Left lobe of liver (tissue), 2 donors: ENCODE results near the gene PCDHA1. TPM values are rescaled to one million over a fixed set of nuclear protein-coding genes. Genes with fewer than 3 reads are reported as not detected.

Experiments used
- ATAC-seq: fragments of 200-7000 bp; cut with Tn5 transposase; one replicate; pipeline ENCODE4 v1.9.1; 2020; ENCODE audit warnings: mild to moderate bottlenecking, moderate library complexity
- DNase-seq: peaks from one replicate; pipeline ENCODE4 v3.0.0-alpha.2; 2020; ENCODE audit warnings: low spot score
- total RNA-seq: library from RNA; stranded (reverse); gene quantifications from one replicate; pipeline ENCODE4 v1.2.1, GENCODE V29; 2021
- donor health status: DM: no; HTN: no; CAD: no; lungs with moderate emphysema.
- donor health status: DM: no; HTN: yes; CAD: no.

The PCDHA1 gene
- total RNA-seq, 1 donor from 2014 or later, result not detected

DNA sequence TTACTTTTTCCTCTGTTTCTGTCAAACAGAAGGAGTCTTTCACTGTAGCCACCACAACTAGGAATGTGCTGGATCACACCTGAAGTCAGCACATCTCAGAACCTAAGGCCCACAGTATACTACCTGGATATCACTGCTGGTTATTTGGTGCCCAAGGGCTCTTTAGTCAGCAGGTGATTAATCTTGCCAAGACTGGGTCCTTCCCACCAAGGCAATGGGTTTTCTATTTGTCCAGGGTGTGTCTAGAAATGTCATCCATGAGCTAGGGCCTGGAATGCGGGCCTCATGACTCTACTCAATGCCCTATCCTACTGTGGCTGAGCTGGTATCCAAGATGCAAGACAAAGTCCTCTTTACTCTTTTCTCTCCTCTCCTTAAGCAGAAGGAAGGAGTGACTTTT lies 130.4 kb downstream of the PCDHA1 start:
- ATAC-seq, result no peak
- DNase-seq, result no peak

GRCh38 chr5:140923601-140924000 lies 137.7 kb downstream of the PCDHA1 start:
- DNase-seq, result no peak
- ATAC-seq, result no peak

DNA sequence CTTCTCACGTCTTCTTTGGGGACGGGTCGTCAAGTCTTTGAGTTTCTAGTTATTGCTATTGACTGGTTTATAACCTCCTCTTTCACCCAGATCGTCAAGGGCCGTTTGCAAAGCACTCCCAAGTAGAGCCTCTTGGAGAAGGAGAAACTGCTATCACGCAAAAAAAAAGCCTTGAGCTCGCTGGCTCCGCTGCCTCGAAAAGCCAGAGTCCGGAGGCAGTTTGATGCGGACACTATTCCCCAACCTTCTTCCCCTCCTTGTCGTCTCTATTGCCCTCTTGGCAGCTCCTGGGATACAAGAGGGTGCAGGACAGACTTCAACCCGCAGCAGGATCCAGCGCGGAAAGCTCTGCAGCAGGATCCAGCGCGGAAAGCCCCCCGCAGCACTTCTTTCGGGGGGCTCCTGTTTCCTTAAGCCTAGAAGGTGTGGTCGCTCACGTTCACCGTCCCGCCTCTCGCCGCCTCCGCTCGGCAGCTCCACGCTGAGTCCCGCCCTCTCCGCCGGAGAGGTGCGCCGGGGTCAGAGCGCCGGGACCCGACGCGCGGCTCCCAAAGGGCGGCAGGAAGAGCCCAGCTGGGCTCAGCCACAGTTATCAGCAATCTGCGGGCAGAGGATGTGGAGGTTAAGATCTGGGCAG lies 140.0 kb downstream of the PCDHA1 start, which contains the start of gene PCDHAC1:
PCDHAC1 (plus strand) TSS at position 494 of the 637 bp plus-strand sequence. CDS start 594 bp downstream, outside the sequence.
- DNase-seq, result no peak

GRCh38 chr5:140926443-140927227 lies 140.7 kb downstream of the PCDHA1 start:
- DNase-seq (peak; percentile 71), ATAC-seq (peak; percentile 97)

More for the DNA sequence above, 140.0 kb downstream of the PCDHA1 start, which contains the start of gene PCDHAC1:
- ATAC-seq, result peak; percentile 77

GRCh38 chr5:140927228-140927573 lies 141.3 kb downstream of the PCDHA1 start:
- DNase-seq, result no peak

GRCh38 chr5:140934964-140935606 lies 149.1 kb downstream of the PCDHA1 start:
- ATAC-seq (no peak), DNase-seq (no peak)

More at GRCh38 chr5:140927228-140927573, 141.3 kb downstream of the PCDHA1 start:
- peak; percentile 5 for ATAC-seq

- no peak for ATAC-seq
These were observed 160.6 kb downstream of the PCDHA1 start for GRCh38 chr5:140946578-140946977.

DNA sequence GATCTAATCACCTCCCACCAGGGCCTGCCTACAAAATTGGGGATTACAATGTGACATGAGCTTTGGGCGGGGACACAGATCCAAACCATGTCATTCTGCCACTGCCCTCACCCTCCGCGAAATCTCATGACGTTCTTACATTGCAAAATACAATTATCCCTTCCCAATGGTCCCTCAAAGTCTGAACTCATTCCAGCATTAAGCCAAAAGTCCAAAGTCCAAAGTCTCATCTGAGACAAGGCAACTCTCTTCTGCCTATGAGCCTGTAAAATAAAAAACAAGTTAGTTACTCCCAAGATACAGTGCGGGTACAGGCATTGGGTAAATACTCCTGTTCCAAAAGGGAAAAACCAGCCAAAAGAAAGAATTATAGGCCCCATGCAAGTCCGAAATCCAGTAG lies 165.7 kb downstream of the PCDHA1 start:
- DNase-seq (no peak), ATAC-seq (peak; percentile 29)

More at GRCh38 chr5:140946578-140946977, 160.6 kb downstream of the PCDHA1 start:
- DNase-seq, result no peak

GRCh38 chr5:140953234-140953633 lies 167.3 kb downstream of the PCDHA1 start:
- DNase-seq (no peak), ATAC-seq (no peak)

DNA sequence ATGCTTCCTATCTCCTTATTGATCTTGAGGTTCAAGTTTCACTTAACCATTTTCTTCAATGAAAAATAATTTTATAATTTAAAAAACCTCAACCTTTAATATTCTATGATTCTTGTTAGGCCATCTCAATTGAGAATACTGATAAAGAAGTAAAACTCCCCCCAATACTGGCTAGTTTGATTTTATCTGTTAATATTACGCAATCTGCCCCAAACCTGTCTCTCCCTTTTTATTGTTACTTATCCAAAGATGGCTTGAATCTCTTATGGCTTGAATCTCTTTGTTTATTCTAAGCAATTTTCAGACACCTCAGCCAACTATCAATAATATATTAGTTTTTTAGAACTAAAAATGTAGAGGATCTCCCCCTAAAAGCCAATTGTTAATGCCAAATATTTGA lies 176.2 kb downstream of the PCDHA1 start:
- ATAC-seq (no peak), DNase-seq (no peak)

GRCh38 chr5:140964356-140964755 lies 178.4 kb downstream of the PCDHA1 start:
- ATAC-seq (no peak), DNase-seq (no peak)

GRCh38 chr5:140965905-140966292 lies 180.0 kb downstream of the PCDHA1 start:
- ATAC-seq (no peak), DNase-seq (no peak)

- DNase-seq (no peak), ATAC-seq (peak; percentile 88)
These were observed 180.6 kb downstream of the PCDHA1 start, which contains the start of gene PCDHAC2 for GRCh38 chr5:140966293-140967225. Gene PCDHAC2 (plus strand): TSS chr5:140966476. CDS start chr5:140966767, 291 bp downstream.

DNA sequence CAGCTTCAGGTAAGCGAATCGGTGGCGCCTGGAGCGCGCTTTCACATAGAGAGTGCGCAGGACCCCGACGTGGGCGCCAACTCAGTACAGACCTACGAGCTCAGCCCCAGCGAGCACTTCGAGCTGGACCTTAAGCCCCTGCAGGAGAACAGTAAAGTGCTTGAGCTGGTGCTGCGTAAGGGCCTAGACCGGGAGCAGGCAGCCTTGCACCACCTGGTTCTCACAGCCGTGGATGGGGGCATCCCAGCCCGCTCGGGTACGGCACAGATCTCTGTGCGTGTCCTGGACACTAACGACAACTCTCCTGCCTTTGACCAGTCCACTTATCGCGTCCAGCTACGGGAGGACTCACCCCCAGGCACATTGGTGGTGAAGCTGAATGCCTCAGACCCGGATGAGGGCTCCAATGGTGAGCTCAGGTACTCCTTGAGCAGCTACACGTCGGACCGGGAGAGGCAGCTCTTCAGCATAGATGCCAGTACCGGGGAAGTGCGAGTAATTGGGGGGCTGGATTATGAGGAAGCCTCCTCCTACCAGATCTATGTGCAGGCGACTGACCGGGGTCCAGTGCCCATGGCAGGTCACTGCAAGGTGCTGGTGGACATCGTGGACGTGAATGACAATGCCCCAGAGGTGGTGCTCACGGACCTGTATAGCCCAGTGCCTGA lies 181.4 kb downstream of the PCDHA1 start:
- DNase-seq, result no peak
- peak; percentile 5 for ATAC-seq

GRCh38 chr5:140969880-140970279 lies 183.9 kb downstream of the PCDHA1 start:
- DNase-seq (no peak), ATAC-seq (no peak)

DNA sequence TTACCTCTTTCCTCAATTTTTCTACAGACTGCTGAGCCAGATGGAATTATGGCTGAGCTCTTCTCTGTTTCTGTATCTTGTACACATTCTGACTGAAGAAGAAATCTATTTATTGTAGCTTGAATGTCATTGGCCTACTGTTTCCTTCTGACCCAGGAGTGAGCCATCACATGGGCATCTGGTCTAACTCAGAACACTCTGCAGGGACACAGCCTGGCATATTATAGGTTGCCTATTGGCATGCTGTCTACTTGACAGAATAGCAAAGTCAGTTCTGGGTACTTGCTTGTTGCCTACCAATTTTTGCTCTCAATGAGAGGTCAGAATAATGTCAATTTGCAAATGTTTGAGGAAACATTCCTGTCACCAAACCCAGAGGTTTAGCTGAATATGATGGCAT lies 187.6 kb downstream of the PCDHA1 start:
- DNase-seq (no peak), ATAC-seq (no peak)

DNA sequence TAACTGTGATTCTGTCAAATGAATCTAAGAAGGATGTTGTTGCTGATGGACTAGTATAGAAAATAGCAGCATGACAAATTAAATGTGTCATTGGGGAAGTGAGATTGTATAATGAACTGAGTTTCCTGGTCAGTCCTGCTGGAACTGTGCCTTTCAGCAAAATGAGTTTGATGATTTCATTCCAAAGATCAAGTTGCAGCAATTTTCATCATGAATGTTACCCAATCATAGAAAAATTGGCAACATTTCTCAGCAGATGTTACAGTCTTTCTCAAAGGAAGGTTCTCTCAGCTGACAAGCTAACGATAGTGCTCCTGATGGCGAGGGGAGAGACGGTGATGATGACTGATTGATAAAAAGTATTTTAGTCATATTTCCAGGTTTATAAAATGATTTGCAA lies 191.1 kb downstream of the PCDHA1 start:
- DNase-seq (no peak), ATAC-seq (peak; percentile 60)

- peak; percentile 98 for ATAC-seq
- DNase-seq, result peak; percentile 81
These were observed 192.3 kb downstream of the PCDHA1 start for GRCh38 chr5:140978260-140978659.

DNA sequence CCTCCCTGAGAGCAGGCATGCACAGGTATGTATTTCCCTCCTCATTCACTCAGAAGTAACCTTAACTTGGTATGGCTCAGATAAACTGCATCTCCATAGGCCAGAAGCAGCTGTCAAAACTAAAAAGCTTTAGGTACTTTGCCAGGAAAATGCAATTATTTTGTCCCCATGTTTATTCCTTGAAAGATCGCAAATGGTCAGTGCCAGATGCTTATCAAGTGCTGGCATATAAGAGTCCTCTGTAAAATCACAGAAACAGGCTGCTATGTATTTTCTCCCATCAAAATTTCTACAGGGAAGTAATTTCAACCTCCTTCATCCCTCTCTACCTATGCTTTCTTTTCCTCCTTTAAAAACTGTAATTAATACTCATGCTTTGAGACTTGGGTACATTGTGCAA lies 193.0 kb downstream of the PCDHA1 start:
- DNase-seq, result no peak
- ATAC-seq, result no peak
